K562 (cell line): ENCODE results near the gene PPA1. TPM values are rescaled to one million over a fixed set of nuclear protein-coding genes. Genes with fewer than 3 reads are reported as not detected.

Source experiments
- ATAC-seq: fragments of 200-7000 bp; cut with Tn5 transposase; 3 replicates; pipeline ENCODE4 v1.9.1; 2020; ENCODE audit warnings: moderate library complexity
- BruUV-seq: library from RNA; stranded (reverse); fragments of 400-500 nt; replicated peaks from 2 replicates; lab custom pipeline; 2021; lab: Mats Ljungman, UMichigan
- CTCF ChIA-PET: fragments of 300-600 bp; formaldehyde crosslinking; extraction: SDS; loops from one replicate; lab custom pipeline; 2021; ENCODE audit warnings: low intra/inter-chr PET ratio; lab: Yijun Ruan, JAX
- POLR2A ChIA-PET: fragments of 300-600, 350-650 bp; sonication (Branson Sonifier 250); formaldehyde crosslinking; extraction: SDS; loops from one replicate; lab custom pipeline; 2021; ENCODE audit warnings: antibody characterized with exemption, inconsistent platforms; lab: Yijun Ruan, JAX
- DNase-seq, 4 experiments: peaks; one replicate each; pipeline versions ENCODE4 v3.0.0 to v3.0.0-alpha.2; 2011 to 2018; ENCODE audit warnings: low spot score in 3 of 4, mixed read lengths in 3 of 4; ENCODE audit errors: extremely low read depth in 1 of 4
- FAIRE-seq: peaks from 2 replicates; lab custom pipeline; 2011; peaks lifted over from hg19 to GRCh38; lab: Jason Lieb, UNC
- H2AFZ ChIP-seq: 2 replicates; pipeline ENCODE4 v1.6.0; 2011; ENCODE audit warnings: low read depth, low read length, control low read depth, inconsistent platforms
- H3K27ac ChIP-seq: fragments of 200-600 bp; 3 replicates; pipeline ENCODE4 v1.8.0; 2011; ENCODE audit warnings: low read depth, mild to moderate bottlenecking, control low read depth, inconsistent platforms, low read length, moderate library complexity, mixed read lengths; ENCODE audit errors: extremely low read depth
- H3K27me3 ChIP-seq, 2 experiments: fragments of 300-600 bp in 1 of 2; 2 replicates in 1 of 2; 3 replicates in 1 of 2; pipeline versions ENCODE4 v1.6.0 to v1.8.0; 2011; ENCODE audit warnings: inconsistent platforms in 2 of 2, low read length in 2 of 2, mild to moderate bottlenecking in 1 of 2, mixed read lengths in 1 of 2, moderate library complexity in 1 of 2; ENCODE audit not compliant: control insufficient read depth in 2 of 2, insufficient read depth in 2 of 2
- H3K36me3 ChIP-seq: fragments of 300-600 bp; 3 replicates; pipeline ENCODE4 v1.8.0; 2011; ENCODE audit warnings: mild to moderate bottlenecking, low read length, inconsistent platforms; ENCODE audit not compliant: control insufficient read depth, insufficient read depth
- H3K4me1 ChIP-seq, 2 experiments: fragments of 200-600 bp in 1 of 2; replicated peaks in 1 of 2; 2 replicates in 1 of 2; 3 replicates in 1 of 2; pipeline versions ENCODE4 v1.5.1 to v1.8.0; 2011; ENCODE audit warnings: inconsistent platforms in 2 of 2, low read length in 2 of 2, mild to moderate bottlenecking in 1 of 2, mixed read lengths in 1 of 2, moderate library complexity in 1 of 2; ENCODE audit not compliant: control insufficient read depth in 2 of 2, insufficient read depth in 2 of 2
- H3K4me2 ChIP-seq: 2 replicates; pipeline ENCODE4 v1.6.1; 2011; ENCODE audit warnings: low read length, control low read depth, inconsistent platforms, mixed read lengths; ENCODE audit not compliant: insufficient read depth
- H3K4me3 ChIP-seq: fragments of 200-600 bp; sonication (generic), shearing (Covaris generic); 2 replicates; pipeline ENCODE4 v1.5.1; 2016; ENCODE audit warnings: control low read depth, inconsistent platforms
- H3K79me2 ChIP-seq: fragments of 200-600 bp; 3 replicates; pipeline ENCODE4 v1.8.0; 2011; ENCODE audit warnings: low read length, inconsistent platforms; ENCODE audit not compliant: control insufficient read depth, insufficient read depth
- H3K9ac ChIP-seq, 2 experiments: 2 replicates each; pipeline versions ENCODE4 v1.6.0 to v1.6.1; 2011; ENCODE audit warnings: low read depth in 2 of 2, low read length in 2 of 2, control low read depth in 1 of 2, inconsistent platforms in 1 of 2, mild to moderate bottlenecking in 1 of 2, mixed read lengths in 1 of 2; ENCODE audit not compliant: insufficient read depth in 1 of 2
- H3K9me1 ChIP-seq: one replicate; pipeline ENCODE4 v1.6.0; 2011; ENCODE audit warnings: inconsistent platforms, mild to moderate bottlenecking, low read length, moderate library complexity; ENCODE audit not compliant: control insufficient read depth, insufficient read depth
- H3K9me3 ChIP-seq: replicated peaks from 2 replicates; pipeline ENCODE4 v1.5.1; 2011; ENCODE audit warnings: low read depth, low read length, inconsistent platforms; ENCODE audit not compliant: control insufficient read depth, insufficient read depth
- H4K20me1 ChIP-seq: replicated peaks from 2 replicates; pipeline ENCODE4 v1.6.1; 2011; ENCODE audit warnings: low read length, inconsistent platforms, mixed read lengths; ENCODE audit not compliant: control insufficient read depth, insufficient read depth
- CBFB ChIP-seq: sonication (generic); formaldehyde crosslinking; IDR thresholded peaks from 2 replicates; pipeline ENCODE4 v1.4.0; 2020; ENCODE audit warnings: mild to moderate bottlenecking, missing genetic modification reagents
- E2F3 ChIP-seq: fragments of 250-450 bp; sonication (Bioruptor Pico); IDR thresholded peaks from 2 replicates; pipeline ENCODE4 v1.4.0; 2020; ENCODE audit warnings: mild to moderate bottlenecking
- ETV6 ChIP-seq, 3 experiments: fragments of 150-350 bp in 1 of 3; sonication (generic) in 1 of 3; formaldehyde crosslinking in 1 of 3; IDR thresholded peaks; 2 replicates each; pipeline versions ENCODE4 v1.6.1 to v1.8.0; 2014 to 2022; ENCODE audit warnings: borderline replicate concordance in 2 of 3, low read depth in 2 of 3, antibody characterized with exemption in 1 of 3, low read length in 1 of 3, mild to moderate bottlenecking in 1 of 3, missing genetic modification reagents in 1 of 3
- NFXL1 ChIP-seq: fragments of 450-650 bp; formaldehyde crosslinking; IDR thresholded peaks from 2 replicates; pipeline ENCODE4 v1.4.0; 2021; ENCODE audit warnings: mild to moderate bottlenecking
- TBL1XR1 ChIP-seq, 2 experiments: IDR thresholded peaks; 2 replicates each; pipeline ENCODE4 v1.6.1; 2012; ENCODE audit warnings: improper control_type of control experiment in 2 of 2, low read length in 2 of 2, mild to moderate bottlenecking in 1 of 2
- ZFP1 ChIP-seq: fragments of 450-650 bp; formaldehyde crosslinking; IDR thresholded peaks from 2 replicates; pipeline ENCODE4 v1.4.0; 2020; ENCODE audit warnings: mild to moderate bottlenecking, mixed read lengths
- ZNF124 ChIP-seq: sonication (generic); formaldehyde crosslinking; IDR thresholded peaks from 2 replicates; pipeline ENCODE4 v1.8.1; 2022; ENCODE audit warnings: missing genetic modification reagents
- ZNF140 ChIP-seq: fragments of 250-450 bp; sonication (Bioruptor Pico); IDR thresholded peaks from 2 replicates; pipeline ENCODE4 v1.8.0; 2021; ENCODE audit warnings: moderate library complexity, mild to moderate bottlenecking, inconsistent platforms
- ZNF280B ChIP-seq: fragments of 250-450 bp; sonication (Bioruptor Pico); IDR thresholded peaks from 2 replicates; pipeline ENCODE4 v1.5.1; 2021; ENCODE audit warnings: mild to moderate bottlenecking
- ZNF518B ChIP-seq: fragments of 250-450 bp; sonication (Bioruptor Pico); IDR thresholded peaks from 2 replicates; pipeline ENCODE4 v1.5.0; 2021; ENCODE audit warnings: mild to moderate bottlenecking, moderate library complexity
- ZNF717 ChIP-seq: fragments of 250-450 bp; sonication (Bioruptor Pico); IDR thresholded peaks from 2 replicates; pipeline ENCODE4 v1.5.0; 2021
- WGBS: fragments of 100-300 bp; shearing (Covaris generic); methylation state at CpG from one replicate; pipeline ENCODE4 v1.1.6; 2016; ENCODE audit warnings: low coverage, mixed read lengths; ENCODE audit not compliant: insufficient coverage; ENCODE audit errors: missing lambda C conversion rate; 5-methylcytosine and 5-hydroxymethylcytosine counted together
- in situ Hi-C: fragments of 300-500 bp; cut with MboI; formaldehyde crosslinking; loops from 4 replicates; pipeline ENCODE4 v1.15.0; 2018; ENCODE audit warnings: inconsistent platforms, mixed read lengths
- intact Hi-C: fragments of 100-400 bp; cut with micrococcal nuclease; formaldehyde crosslinking; loops from 2 replicates; pipeline ENCODE4 v1.14.2; 2022
- polyA plus RNA-seq, 8 experiments: library from polyadenylated mRNA; depleted of rRNA in 4 of 8; stranded (reverse) in 5 of 8; unstranded in 3 of 8; fragments of >200 nt; fragmentation: Nextera tagmentation in 2 of 8; fragmentation: Illumina TruSeq in 1 of 8; extraction: Ambion mirVana in 2 of 8; extraction: Trizol in 1 of 8; gene quantifications; 2 replicates each; pipeline versions ENCODE4 v1.2.1 to v1.2.3, GENCODE V29; 2011 to 2014; ENCODE audit warnings: inconsistent platforms in 1 of 8, missing spikeins in 1 of 8
- total RNA-seq, 7 experiments: library from RNA; depleted of rRNA in 6 of 7; stranded (reverse); fragments of >200 nt in 6 of 7; fragmentation: Illumina TruSeq in 2 of 7; extraction: Trizol in 2 of 7; gene quantifications; 2 replicates each; pipeline versions ENCODE4 v1.2.1 to v1.2.3, GENCODE V29; 2011 to 2021; ENCODE audit warnings: low replicate concordance in 1 of 7

The PPA1 gene
- total and polyA plus RNA-seq, 9 of the 15 experiments (the other 6 are each of a cell fraction or from before 2014, with no cell fraction given), result 301 to 635 (median 471) TPM

DNA sequence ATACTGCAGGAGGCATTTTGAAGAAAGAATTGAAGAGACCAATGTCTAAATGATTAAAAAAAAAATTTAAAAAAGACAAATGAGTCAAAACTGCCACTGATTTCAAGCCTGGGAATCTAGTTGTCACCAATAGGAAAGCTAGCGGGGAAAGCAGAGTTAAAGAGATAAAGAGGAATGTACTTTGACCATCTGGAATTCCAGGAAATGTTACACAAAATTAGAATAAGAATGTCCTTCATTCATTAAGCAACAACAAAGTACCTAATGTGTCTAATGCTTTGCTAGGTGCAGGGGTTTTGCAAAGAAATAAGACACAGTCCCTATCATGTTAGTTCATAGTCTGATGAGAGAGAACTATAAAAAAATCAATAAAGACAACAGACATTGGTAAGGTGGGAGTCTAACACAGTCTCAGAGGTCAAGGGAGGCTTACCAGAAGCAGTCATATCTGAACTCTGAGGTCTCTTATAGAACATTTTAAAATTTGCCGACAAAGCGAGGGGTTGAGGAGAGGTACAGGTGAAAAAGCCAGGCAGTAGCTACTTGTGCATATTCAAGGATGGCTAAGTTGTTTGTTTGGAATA, 77.9 kb downstream of the PPA1 start:
- Histone ChIP-seq H3K79me2 (peaks cover 16% of the 10 kb centered on the region), H3K9me1 (no peaks in the 10 kb centered on the region), H3K27ac (no peak overlapping the region), H3K27me3 (no peaks in the 10 kb centered on the region), H2AFZ (no peak overlapping the region), H3K9me3 (no peaks in the 10 kb centered on the region), H3K36me3 (peaks cover 98% of the 10 kb centered on the region), H3K9ac (no peak overlapping the region)
- 60% methylated on average over 3 of the region's 3 CpGs for WGBS
- POLR2A ChIA-PET, result interaction anchor here (1.3 to 2.2 kb wide), 2 partner anchors 12 to 13 kb away, joined by 5 to 7 read pairs; no protein-coding TSS in a partner anchor
- ATAC-seq, result no peak
- TF ChIP-seq ETV6 (IDR thresholded peaks at IDR 0.05; ENCODE audit: borderline replicate concordance in 1 of 2, low read depth in 2 of 2, low read length in 1 of 2) (no peak), ETV6 (CRISPR knock-in tag; IDR thresholded peaks at IDR 0.05; ENCODE audit: borderline replicate concordance) (no peak), ZFP1 (CRISPR knock-in tag) (no peak), NFXL1 (CRISPR knock-in tag) (no peak), ZNF717 (CRISPR knock-in tag) (no peak), CBFB (CRISPR knock-in tag) (no peak), ZNF140 (CRISPR knock-in tag) (no peak), ZNF280B (CRISPR knock-in tag) (no peak), E2F3 (CRISPR knock-in tag) (no peak), ZNF124 (CRISPR knock-in tag) (no peak), TBL1XR1 (IDR thresholded peaks at IDR 0.05; ENCODE audit: low read length in 2 of 2) (no peak), ZNF518B (no peak)
- TF ChIP-seq, all 486 proteins: peak for 0
- Histone ChIP-seq H4K20me1 (no peaks in the 10 kb centered on the region), H3K4me2 (no peak overlapping the region), H3K4me3 (no peak overlapping the region), H3K4me1 (no peaks in the 10 kb centered on the region)
- BruUV-seq, result no TSS peak
- FAIRE-seq, result no peak
- in situ Hi-C loops (no loop called here), intact Hi-C loops (no loop called here)
- no peak for DNase-seq
- CTCF ChIA-PET, result no interaction called here
